Measurements from ENCODE around the gene PPM1E. TPM values are rescaled to one million over a fixed set of nuclear protein-coding genes. Genes with fewer than 3 reads are reported as not detected.
A peak's percentile ranks its signal among the peaks of the same experiment; 100 is the strongest.

Gene PPM1E
- total RNA-seq, 1 experiment from 2014 or later: 7.1 TPM

GRCh38 chr17:58865301-58865700, 109.6 kb downstream of the PPM1E start:
- Histone ChIP-seq H2AK5ac (ENCODE audit: insufficient read length, low read length) (no peak overlapping the region), H3K9ac (ENCODE audit: extremely low read depth, insufficient read length, low read length) (no peak overlapping the region), H3K79me1 (ENCODE audit: insufficient read depth, low read depth, low read length, poor library complexity, severe bottlenecking) (no peaks in the 10 kb centered on the region), H3K18ac (ENCODE audit: insufficient read length, low read depth, low read length) (no peak overlapping the region), H4K5ac (ENCODE audit: insufficient read length, low read depth, low read length) (no peak overlapping the region), H2BK5ac (ENCODE audit: insufficient read length, low read length) (no peak overlapping the region), H2BK20ac (ENCODE audit: low read depth, low read length, poor library complexity, severe bottlenecking) (no peak overlapping the region), H4K8ac (replicated peaks; ENCODE audit: insufficient read length, low read depth, low read length) (no peak overlapping the region), H3K4ac (ENCODE audit: low read depth, low read length) (no peak overlapping the region), H3K23me2 (ENCODE audit: insufficient read length, low read depth, low read length, poor library complexity, severe bottlenecking) (no peaks in the 10 kb centered on the region), H3K56ac (ENCODE audit: insufficient read length, low read depth, low read length) (no peak overlapping the region), H3K79me2 (ENCODE audit: insufficient read depth, low read length) (no peaks in the 10 kb centered on the region; the same call in 1 of the 2 replicates), H3K14ac (ENCODE audit: insufficient read depth, low read length) (peak overlapping the region; percentile 80), H4K91ac (ENCODE audit: insufficient read length, low read depth, low read length) (no peak overlapping the region), H3K23ac (ENCODE audit: insufficient read length, low read depth, low read length) (no peak overlapping the region), H2BK12ac (ENCODE audit: insufficient read length, low read depth, low read length) (no peak overlapping the region), H3K27me3 (ENCODE audit: insufficient read depth, low read length) (no peaks in the 10 kb centered on the region), H3T11ph (ENCODE audit: low read length) (no peak overlapping the region), H3K4me1 (ENCODE audit: insufficient read depth, low read length) (no peaks in the 10 kb centered on the region), H4K20me1 (ENCODE audit: control insufficient read depth, insufficient read depth, insufficient read length) (no peaks in the 10 kb centered on the region), H3K4me2 (ENCODE audit: insufficient read depth, insufficient read length, low read length) (no peak overlapping the region), H3K9me3 (ENCODE audit: control insufficient read depth, low read depth, low read length) (no peaks in the 10 kb centered on the region), H2BK15ac (ENCODE audit: low read depth, low read length) (no peak overlapping the region), H2AFZ (ENCODE audit: low read length) (no peak overlapping the region), H3K27ac (ENCODE audit: insufficient read length, low read depth, low read length) (no peak overlapping the region), H2BK120ac (ENCODE audit: low read depth, low read length, poor library complexity, severe bottlenecking) (no peak overlapping the region)
- Mint-ChIP-seq H3K36me3 (ENCODE audit: insufficient read depth in 1 of 3, low read depth in 3 of 3) (peaks cover 0 to 2% (median 0%) of the 10 kb centered on the region in 3 experiments; a peak in 1 of 7 replicates), H3K27me3 (ENCODE audit: low read depth) (no peaks in the 10 kb centered on the region), H3K27ac (peak overlapping the region in 1 of 3 experiments; percentile 70; a peak in 2 of 7 replicates), H3K9me3 (peaks cover 5 to 6% of the 10 kb centered on the region in 2 experiments; a peak in 2 of 5 replicates), H3K4me1 (peaks cover 6 to 16% of the 10 kb centered on the region in 2 experiments), H3K4me3 (no peak overlapping the region)
- no peak for DNase-seq
- no CpG with 5 or more reads among the region's 6 CpGs for WGBS (ENCODE audit: extremely low coverage, insufficient read length, low lambda C conversion rate)
- TF ChIP-seq, protein P1, sequence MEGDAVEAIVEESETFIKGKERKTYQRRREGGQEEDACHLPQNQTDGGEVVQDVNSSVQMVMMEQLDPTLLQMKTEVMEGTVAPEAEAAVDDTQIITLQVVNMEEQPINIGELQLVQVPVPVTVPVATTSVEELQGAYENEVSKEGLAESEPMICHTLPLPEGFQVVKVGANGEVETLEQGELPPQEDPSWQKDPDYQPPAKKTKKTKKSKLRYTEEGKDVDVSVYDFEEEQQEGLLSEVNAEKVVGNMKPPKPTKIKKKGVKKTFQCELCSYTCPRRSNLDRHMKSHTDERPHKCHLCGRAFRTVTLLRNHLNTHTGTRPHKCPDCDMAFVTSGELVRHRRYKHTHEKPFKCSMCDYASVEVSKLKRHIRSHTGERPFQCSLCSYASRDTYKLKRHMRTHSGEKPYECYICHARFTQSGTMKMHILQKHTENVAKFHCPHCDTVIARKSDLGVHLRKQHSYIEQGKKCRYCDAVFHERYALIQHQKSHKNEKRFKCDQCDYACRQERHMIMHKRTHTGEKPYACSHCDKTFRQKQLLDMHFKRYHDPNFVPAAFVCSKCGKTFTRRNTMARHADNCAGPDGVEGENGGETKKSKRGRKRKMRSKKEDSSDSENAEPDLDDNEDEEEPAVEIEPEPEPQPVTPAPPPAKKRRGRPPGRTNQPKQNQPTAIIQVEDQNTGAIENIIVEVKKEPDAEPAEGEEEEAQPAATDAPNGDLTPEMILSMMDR (conservative IDR thresholded peaks at IDR 0.05): no peak

Measured in H9 (cell line).